ENCODE results near the gene PRKN. TPM values are rescaled to one million over a fixed set of nuclear protein-coding genes. Genes with fewer than 3 reads are reported as not detected.

PRKN gene
- total RNA-seq, 4 donors from 2014 or later: 5.5 to 17.9 (median 6.8) TPM

- WGBS, 2 donors: 93 to 94% methylated on average over 2 of the region's 2 CpGs
- no peaks in the 10 kb centered on the region for H3K4me1 ChIP-seq
- H3K27ac ChIP-seq: no peak overlapping the region
- no peak for TF ChIP-seq POLR2A (IDR thresholded peaks at IDR 0.05)
- H3K36me3 ChIP-seq: no peaks in the 10 kb centered on the region
- H3K4me3 ChIP-seq: no peak overlapping the region
- no peak for DNase-seq (ENCODE audit: low spot score in 2 of 2)
- no peaks in the 10 kb centered on the region for H3K9me3 ChIP-seq
- no peaks in the 10 kb centered on the region for H3K27me3 ChIP-seq
Observed at GRCh38 chr6:162712694-162713093, 14.9 kb downstream of the PRKN start.

GRCh38 chr6:162711376-162711775 is 16.2 kb downstream of the PRKN start:
- no peaks in the 10 kb centered on the region for H3K9me3 ChIP-seq
- TF ChIP-seq EP300 (IDR thresholded peaks at IDR 0.05) (no peak), POLR2A (IDR thresholded peaks at IDR 0.05) (no peak), CTCF (IDR thresholded peaks at IDR 0.05) (no peak)
- no peaks in the 10 kb centered on the region for H3K27me3 ChIP-seq
- H3K36me3 ChIP-seq: no peaks in the 10 kb centered on the region
- 92 to 95% methylated on average over 4 of the region's 4 CpGs for WGBS, 2 donors
- H3K4me1 ChIP-seq: peaks cover 0 to 4% (median 0%) of the 10 kb centered on the region in 4 donors
- H3K27ac ChIP-seq: no peak overlapping the region
- no peak overlapping the region for H3K4me3 ChIP-seq
- DNase-seq (ENCODE audit: low spot score in 2 of 2): no peak

- WGBS, 2 donors: 70 to 91% methylated on average over 2 of the region's 2 CpGs
- H3K4me1 ChIP-seq: peaks cover 0 to 8% (median 0%) of the 10 kb centered on the region in 4 donors
- H3K36me3 ChIP-seq: no peaks in the 10 kb centered on the region
- H3K27ac ChIP-seq: no peak overlapping the region
- no peaks in the 10 kb centered on the region for H3K27me3 ChIP-seq
- no peaks in the 10 kb centered on the region for H3K9me3 ChIP-seq
- no peak overlapping the region for H3K4me3 ChIP-seq
- DNase-seq (ENCODE audit: low spot score in 2 of 2): no peak
- no peak for TF ChIP-seq POLR2A (IDR thresholded peaks at IDR 0.05)
- no peak for TF ChIP-seq EP300 (IDR thresholded peaks at IDR 0.05)
- no peak for TF ChIP-seq CTCF (IDR thresholded peaks at IDR 0.05)
Observed at GRCh38 chr6:162710936-162711335, 16.6 kb downstream of the PRKN start.

GRCh38 chr6:162710419-162710818 is 17.1 kb downstream of the PRKN start:
- Histone ChIP-seq H3K27me3 (no peaks in the 10 kb centered on the region), H3K36me3 (no peaks in the 10 kb centered on the region), H3K4me1 (peaks cover 0 to 12% (median 0%) of the 10 kb centered on the region in 4 donors), H3K9me3 (no peaks in the 10 kb centered on the region), H3K27ac (no peak overlapping the region), H3K4me3 (no peak overlapping the region)
- WGBS, 2 donors: 75 to 82% methylated on average over 1 of the region's 1 CpG
- no peak for DNase-seq (ENCODE audit: low spot score in 2 of 2)
- TF ChIP-seq CTCF (IDR thresholded peaks at IDR 0.05) (no peak), EP300 (IDR thresholded peaks at IDR 0.05) (no peak), POLR2A (IDR thresholded peaks at IDR 0.05) (no peak)

DNA sequence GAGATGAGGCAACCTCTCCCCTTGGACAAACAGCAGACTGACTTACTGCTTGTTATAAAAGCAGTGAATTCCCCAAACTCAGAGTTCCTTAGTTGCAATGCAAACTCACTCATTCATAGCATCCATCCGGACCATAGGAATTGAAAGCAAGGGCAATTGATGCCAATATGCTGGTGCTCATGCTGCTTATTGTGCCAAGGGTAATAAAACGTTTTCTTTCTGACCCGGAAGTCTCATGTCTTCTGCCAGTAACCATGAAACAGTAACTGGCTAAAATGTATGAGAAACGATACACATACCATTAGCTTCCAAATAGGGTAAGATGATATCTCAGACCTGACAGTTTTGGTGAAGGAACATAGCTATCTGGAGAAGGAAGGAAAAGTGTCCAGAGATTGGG is 18.1 kb downstream of the PRKN start:
- Histone ChIP-seq H3K27ac (no peak overlapping the region), H3K27me3 (no peaks in the 10 kb centered on the region), H3K9me3 (no peaks in the 10 kb centered on the region), H3K4me1 (peaks cover 0 to 12% (median 0%) of the 10 kb centered on the region in 4 donors), H3K4me3 (no peak overlapping the region), H3K36me3 (no peaks in the 10 kb centered on the region)
- no peak for DNase-seq (ENCODE audit: low spot score in 2 of 2)
- TF ChIP-seq EP300 (IDR thresholded peaks at IDR 0.05) (no peak), POLR2A (IDR thresholded peaks at IDR 0.05) (no peak), CTCF (IDR thresholded peaks at IDR 0.05) (no peak)
- WGBS, 2 donors: 85 to 86% methylated on average over 4 of the region's 4 CpGs

DNA sequence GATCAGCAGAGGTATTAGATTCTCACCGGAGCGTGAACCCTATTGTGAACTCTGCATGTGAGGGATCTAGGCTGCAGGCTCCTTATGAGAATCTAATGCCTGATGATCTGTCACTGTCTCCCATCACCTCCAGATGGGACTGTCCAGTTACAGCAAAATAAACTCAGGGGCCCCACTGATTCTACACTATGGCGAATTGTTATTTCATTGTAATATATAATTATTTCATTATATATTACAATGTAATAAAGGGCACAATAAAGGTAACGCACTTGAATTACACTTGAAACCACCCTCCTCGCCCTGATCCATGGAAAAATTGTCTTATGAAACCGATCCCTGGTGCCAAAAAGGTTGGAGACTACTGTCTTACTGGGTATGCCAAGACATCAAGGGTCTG is 18.6 kb downstream of the PRKN start:
- H3K9me3 ChIP-seq: no peaks in the 10 kb centered on the region
- DNase-seq (ENCODE audit: low spot score in 2 of 2): no peak
- peaks cover 0 to 12% (median 0%) of the 10 kb centered on the region in 4 donors for H3K4me1 ChIP-seq
- H3K27ac ChIP-seq: no peak overlapping the region
- TF ChIP-seq POLR2A (IDR thresholded peaks at IDR 0.05) (no peak), EP300 (IDR thresholded peaks at IDR 0.05) (no peak), CTCF (IDR thresholded peaks at IDR 0.05) (no peak)
- no peaks in the 10 kb centered on the region for H3K27me3 ChIP-seq
- WGBS, 2 donors: 95 to 98% methylated on average over 6 of the region's 6 CpGs
- H3K36me3 ChIP-seq: no peaks in the 10 kb centered on the region
- H3K4me3 ChIP-seq: no peak overlapping the region

Measured in tibial nerve (tissue), 4 donors.